HG03378 (cell line): ENCODE data around the gene PRDM16.

Experiments used
- ATAC-seq: cut with Tn5 transposase; IDR thresholded peaks from one replicate; pipeline ENCODE4 v1.9.1; 2021; ENCODE audit warnings: mild to moderate bottlenecking, moderate library complexity; ENCODE audit not compliant: unreplicated experiment

Gene PRDM16

DNA sequence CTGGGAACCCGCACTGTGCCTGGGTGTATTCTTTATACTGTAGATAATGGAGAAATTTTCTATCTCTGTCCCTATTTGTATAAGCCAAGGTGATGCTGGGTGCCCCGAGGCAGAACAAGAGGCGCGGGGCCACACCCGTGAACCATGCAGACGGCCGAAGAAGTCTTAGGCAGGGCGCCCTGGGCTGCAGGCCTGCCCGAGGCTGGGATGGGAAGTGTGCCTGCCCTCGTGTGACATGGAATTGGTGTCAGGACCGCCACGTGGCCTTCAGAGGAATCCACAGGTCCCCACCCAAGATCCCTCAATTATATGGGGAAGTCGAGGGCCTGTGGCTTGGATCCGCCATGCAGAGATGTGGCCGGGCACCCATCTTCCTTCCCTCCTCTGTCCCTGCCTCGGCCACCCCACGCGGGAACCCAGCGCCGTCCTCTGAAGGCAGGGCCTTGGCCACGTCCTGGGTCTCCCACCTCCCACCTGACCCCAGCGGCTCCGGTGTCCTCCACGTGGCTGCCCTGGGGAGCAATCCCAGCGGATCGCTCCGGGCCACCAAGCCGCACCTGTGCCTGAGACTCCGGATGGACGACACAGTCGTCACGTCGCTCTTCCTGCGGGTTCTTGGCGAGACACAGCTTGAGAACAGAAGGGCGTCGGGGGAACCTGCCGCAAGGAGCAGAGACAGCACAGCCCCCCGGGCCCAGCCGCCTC is 365.6 kb downstream of the PRDM16 start:
- no peak for ATAC-seq

DNA sequence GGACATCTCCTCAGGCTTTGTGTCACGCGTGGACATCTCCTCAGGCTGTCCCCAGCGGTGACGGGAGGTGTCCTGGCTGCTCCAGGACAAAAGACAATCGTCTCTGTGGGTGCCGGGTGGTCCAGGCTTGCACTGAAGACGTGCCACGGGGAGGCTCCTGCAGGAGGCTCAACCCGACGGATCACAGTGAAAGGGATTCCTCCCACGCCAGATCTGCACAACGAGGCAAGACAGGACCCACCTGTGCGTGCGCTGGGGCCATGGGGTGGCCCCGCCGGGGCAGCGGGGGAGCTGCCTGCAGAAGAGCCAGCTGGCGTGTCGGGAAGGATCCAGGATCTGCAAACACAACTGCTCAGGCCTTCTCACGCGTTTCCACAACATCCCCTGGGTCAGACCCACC is 366.7 kb downstream of the PRDM16 start:
- no peak for ATAC-seq

DNA sequence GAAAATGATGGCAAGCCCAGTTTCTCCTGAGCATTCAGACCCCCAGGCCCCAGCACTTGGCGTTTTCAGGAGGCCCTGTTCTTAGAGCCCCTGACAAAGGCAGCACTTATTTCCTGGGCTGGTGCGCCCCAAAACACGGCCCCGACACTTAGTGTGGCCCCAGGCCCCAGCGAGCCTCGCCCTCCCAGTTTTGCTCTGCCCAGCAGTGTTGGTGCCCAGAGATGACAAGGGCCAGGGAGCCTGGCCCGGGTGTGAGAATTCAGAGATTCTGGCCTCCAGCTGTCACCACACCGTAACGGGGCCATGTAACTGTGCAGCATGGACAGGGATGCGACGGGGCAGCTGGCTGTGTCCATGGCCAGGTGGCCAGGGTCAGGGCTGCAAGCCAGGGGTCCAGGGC is 367.4 kb downstream of the PRDM16 start:
- no peak for ATAC-seq

DNA sequence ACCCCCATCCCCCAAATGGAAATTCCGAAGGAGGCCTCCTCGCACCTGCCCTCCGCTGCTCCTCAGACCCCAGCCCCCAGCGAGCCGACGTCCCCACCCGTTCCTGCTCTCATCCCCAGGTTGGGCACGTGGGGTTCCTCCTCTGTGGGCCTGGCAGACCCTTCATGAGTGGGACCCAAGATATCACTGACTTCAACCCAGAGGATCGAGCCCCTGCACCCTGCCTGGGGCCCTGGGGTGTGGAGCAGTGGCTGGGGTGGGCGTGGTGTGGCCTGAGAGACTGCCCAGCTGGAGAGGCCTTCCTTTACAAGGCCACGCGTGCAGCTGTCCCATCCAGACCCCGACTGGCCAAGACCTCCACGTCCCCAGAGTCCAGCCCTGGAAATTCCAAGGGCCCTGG is 367.9 kb downstream of the PRDM16 start:
- ATAC-seq, result no peak

DNA sequence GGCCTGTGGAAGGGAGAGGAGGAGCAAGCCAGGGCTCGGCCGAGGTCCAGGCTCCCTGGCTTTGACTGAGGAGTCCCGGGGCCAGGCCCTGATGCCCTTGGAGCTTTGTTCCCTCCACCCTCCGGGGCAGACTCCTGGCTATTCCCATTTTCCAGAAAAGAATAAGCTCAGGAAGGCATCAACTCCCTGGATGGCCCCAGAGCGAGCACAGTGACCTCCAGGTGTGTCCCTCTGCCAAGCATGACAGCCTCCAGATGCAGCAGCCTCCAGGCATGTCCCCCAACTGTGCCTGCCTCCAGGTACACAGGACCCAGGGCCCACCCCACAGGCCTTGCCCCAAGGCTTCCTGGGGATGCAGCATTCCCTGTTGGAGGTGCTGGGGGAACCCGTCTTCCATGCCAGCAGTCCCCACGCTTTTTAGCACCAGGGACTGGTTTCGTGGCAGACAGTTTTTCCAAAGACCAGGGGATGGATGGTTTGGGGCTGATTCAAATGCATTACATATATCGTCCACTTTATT is 369.7 kb downstream of the PRDM16 start:
- ATAC-seq, result no peak

DNA sequence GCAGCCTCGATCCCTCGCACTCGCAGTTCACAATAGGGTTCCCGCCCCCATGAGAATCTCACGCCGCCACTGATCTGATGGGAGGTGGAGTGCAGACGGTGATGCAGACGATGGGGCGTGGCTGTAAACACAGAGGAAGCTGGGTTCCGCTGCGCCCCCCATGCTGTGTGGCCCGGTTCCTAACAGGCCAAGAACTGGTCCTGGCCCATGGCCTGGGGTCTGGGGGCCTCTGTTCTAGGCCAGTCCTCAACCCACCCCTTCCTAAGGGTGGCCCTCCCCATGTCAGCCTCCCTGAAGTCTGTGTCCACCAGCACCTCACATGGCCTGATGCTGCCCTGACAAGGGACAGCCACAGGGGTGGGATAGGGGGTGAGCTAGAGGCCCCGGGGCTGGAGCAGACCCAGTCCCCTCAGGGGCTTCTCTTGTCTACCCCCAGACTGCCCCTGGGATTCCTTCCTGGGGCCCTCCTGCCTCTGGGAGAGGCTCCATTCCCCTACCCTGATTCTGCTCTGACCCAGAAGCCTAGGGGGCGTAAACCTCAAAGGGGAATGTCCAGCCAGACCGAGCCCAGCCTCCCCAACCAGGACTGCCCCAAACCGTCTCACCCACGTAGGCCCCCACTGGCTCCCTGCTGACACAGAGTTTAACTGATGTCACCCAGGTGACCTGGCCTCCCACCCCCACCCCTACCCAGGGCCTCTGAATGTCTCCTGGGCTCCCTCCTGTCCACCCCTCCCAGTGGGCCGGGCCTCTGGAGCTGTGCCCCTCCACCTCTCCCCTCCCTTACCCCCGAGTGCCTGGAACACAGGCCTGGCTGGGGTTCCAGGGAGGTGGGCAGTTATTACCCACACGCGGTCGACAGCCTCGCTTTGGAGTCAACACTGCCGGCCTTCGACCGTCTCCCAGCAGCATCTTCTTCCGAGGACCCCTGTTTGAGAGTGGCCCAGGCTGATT is 370.6 kb downstream of the PRDM16 start:
- ATAC-seq, result no peak

DNA sequence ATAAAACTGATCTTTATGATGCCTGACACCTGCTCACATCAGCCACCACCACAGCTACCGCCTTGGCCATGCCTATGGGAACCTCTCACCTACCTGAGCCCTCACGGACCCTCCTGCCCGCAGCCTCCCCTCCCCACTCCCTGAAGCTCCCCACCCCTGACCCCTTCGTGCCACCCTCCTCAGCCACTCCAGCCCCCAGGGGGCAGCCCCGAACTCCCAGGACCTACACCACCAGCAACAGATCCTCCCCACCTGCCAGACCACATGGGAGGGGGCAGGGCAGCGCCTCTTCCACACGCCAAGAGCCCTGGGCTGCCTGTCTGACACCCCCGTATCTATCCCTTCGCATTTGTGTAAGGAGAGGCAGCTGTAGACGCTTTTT is 371.3 kb downstream of the PRDM16 start:
- ATAC-seq, result no peak

DNA sequence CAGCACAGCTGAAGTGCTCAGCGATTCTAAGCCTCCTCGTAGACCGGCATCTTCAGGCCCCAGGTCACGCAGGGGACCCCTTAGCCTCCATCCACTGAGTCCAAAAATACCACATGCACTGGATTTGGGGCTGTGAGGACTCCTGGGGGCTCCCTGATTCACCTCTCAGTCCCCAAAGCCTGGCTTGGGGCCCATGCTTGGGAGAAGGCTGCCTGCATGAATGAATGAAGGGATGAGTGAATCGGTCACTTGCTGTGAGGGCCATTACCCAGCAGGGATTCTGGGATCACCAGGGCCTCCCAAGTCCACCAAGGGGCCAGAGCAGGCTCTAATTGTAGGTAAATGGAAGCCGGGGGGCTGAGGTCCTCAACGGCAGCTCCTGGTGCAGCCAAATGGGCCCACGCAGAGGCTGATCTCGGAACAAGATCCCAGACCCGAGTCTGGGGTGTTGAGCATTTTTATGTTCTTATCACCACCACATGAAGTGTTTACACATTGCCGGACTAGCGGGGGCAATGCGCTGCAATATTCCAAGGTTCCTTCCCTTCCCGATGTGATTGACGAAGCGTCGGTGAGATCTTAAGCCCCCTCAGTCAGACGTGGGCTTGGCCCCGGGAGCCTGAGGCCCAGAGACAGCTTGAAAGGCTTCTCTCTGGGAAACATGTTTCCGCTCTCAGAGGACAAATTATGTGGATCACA is 371.9 kb downstream of the PRDM16 start:
- no peak for ATAC-seq

DNA sequence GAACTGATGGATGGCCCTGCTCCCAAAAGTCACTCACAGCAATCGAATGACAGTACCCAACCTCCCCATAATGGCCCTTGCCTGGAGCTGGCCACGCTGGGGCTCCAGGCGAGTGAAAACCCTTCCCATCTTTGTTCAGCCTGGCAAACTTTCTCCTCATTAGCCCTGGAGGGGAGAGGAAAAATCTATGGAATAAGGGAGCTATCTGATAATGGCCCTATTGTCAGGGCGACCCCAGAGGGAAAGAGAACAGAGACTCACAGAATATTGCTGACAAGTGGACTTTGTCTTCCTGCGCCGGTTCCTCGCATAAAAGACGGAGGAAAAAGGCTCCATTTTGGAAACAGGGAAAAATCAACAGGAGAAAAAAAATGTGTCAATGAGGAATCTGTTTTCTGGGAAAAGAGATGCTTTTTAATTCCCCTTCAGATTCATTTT is 372.4 kb downstream of the PRDM16 start:
- no peak for ATAC-seq

DNA sequence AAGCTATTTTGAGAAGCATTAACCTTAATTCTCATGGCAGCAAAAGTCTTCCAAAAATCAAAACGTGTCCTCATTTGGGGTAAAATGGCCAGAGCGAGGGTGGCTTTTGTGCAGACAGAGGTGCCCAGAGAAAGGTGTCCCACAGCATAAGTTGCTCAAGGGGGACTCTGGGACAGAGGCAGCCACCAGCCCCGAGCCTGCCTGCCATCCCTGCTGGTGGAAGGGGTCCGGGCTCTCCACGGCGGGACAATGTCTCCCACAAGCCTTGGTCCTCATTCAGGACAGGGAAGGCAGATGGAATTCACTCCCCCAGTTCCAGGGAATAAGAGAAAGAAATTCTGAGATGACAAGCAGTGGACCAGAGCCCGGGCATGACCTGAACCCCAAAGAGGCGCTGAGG is 372.9 kb downstream of the PRDM16 start:
- no peak for ATAC-seq

DNA sequence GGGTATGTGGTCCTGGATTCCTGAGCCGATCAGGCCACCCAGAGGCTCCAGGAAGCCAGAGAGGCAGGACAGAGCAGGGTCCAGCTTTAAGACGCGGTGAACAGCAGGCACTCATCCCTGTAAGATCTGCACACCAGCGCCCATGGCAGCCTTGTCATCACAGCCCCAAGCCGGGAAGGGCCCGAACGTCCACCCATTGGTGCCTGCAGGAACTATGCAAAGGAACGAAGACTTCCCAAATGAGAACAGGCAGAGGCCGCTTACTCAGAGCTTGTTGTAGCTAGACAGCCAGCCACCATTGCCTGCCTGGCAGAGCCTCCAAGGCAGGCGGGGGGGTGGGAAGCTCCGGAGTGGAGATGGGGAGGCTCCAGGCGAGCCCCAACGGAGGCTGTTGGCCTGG is 373.3 kb downstream of the PRDM16 start:
- ATAC-seq, result no peak

DNA sequence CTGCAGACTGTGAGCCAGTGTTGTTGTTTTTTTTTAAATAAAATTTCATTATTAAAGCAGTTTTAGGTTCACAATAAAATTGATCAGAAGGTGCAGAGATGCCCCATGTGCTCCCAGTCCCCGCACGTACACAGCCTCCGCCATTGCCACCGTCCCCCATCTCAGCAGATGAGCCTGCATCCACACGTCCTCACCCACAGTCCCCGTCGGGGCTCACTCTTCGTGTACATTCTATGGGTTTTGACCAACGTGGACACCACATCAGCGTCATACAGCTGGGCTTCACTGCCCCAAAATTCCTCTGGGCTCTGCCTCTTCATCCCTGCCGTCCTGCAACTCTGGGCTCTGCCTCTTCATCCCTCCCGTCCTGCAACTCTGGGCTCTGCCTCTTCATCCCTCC is 373.9 kb downstream of the PRDM16 start:
- no peak for ATAC-seq

DNA sequence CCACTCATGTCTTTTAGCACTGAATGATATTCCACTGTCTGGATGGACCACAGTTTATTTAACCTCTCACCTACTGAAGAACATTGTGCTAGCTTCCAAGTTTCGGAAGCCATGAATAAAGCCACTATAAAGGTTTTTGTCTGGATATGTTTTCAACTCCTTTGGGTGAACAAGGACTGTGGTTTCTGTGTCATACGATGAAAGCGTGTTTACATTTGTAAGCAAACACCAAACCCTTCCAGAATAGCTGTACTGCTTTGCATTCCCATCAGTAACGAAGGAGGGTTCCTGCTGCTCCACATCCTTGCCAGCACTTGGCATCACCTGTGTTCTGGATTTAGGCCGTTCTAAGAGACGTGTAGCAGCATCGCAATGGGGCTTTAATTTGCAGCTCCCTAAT is 374.8 kb downstream of the PRDM16 start:
- no peak for ATAC-seq

DNA sequence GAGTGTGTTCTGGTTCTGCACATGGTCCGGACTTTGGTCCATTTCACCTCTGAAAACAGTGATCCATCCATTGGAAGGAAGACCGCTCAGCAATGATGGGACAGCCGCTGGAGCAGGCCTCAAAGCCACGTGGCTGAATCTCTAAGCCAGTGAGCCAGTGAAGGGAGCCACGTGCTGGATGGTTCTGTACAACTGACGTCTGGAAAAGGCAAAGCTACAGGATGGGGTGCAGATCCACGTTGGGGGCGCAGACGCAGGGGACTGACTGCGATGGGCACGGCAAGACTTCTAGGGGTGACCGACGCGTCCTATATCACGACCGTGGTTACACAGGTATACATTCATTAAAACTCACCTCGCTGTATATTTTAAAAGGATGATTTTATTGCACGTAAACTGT is 375.3 kb downstream of the PRDM16 start:
- no peak for ATAC-seq

DNA sequence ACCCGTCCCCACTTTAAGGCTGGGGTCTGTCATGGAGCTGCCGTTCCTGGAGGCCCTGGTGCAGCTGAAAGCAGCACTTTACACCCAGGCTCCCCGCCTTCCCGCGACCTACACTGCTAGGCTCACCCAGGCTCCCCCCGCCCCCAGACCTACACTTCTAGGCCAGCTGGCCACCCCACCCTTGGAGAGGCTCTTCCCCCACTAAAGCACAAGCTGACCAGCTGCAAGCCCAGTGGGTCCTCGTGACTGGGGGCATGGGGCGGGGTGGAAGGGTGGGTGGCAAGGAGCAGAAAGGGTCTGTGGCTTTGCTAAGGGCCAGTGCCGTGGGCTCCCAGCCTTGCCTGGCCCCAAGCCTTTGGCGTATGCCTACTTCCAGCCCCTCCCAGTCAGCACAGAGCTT is 375.7 kb downstream of the PRDM16 start:
- no peak for ATAC-seq

DNA sequence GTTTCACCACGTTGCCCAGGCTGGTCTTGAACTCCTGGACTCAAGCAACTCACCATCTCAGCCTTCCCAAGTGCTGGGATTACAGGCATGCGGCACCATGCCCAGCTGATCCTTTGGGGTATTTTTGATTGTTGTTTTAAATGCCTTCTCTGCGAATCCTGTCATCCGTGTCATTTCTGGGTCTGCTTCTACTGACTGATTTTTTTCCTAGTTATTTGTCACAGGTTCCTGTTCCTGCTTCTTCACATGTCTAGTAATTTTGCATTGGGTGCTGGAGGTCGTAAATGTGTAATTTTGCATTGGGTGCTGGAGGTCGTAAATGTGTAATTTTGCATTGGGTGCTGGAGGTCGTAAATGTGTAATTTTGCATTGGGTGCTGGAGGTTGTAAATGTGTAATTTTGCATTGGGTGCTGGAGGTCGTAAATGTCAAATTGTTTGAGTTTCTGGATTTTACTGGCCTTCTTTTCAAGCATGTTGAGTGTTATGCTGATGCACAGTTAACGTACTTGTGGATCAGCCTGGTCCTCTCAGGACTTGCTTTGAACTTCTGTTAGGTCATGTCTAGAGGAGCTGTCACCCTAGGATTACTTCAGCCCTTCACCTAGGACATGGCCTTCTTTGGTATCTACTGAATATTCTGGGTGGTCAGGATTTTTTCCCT is 381.3 kb downstream of the PRDM16 start:
- ATAC-seq, result no peak

DNA sequence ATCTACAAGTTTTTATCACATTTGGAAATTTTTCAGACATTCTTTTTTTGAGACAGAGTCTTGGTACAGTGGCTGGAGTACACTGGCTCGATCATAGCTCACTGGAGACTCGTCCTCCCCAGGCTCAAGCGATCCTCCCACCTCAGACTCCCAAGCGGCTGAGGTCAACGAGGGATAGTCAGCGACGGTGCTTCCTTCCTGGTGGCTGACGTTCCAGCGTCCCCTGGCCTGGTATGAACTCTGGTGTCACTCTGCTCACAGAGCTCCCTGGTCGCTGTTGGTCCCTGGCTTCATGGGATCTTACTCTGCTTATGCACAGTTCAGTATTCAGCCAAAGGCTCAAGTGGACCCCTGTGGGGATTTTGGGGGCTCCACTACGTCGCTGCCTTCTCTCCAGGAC is 382.0 kb downstream of the PRDM16 start:
- no peak for ATAC-seq

DNA sequence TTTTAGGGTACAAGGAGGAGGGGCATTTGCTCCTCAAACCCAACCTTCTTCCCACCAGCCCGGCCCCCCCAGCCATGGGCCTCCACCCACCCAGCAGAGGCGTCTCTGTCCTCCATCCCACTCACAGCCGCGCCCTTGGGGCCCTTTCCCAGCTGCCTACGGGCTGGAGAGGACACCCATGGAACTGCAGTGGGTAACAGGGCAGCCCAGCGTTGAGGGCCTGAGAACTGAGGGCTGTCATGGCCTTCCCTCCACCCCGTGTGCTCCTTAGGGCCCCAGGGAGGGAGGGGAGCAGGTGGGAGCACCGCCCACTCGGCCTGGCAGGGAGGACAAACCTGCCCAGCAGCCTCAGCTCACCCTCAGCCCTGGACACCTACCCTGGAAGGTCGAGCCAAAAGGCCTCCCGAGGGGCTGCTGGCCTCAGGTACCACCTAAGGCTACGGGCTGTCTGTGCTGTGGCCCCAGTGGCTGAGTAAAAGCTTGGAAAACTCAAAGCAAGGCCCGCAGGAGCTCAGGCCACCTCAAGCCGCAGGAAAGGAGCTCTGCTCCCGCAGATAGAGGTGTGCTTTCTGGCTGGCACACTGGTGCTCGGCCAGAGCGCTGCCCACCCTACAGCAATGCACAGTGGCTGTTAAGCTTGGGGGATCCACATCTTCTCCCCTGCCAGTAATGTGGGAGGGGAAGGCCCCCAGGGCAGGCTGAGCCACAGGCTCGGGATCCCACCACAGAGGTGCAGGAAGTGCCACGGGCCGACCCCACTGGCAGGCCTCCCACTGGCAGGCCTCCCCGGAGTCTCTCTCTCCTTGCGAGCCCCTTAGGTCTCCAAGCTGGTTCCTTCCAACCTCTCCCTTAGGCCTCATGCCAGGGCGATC is 383.2 kb downstream of the PRDM16 start:
- ATAC-seq, result no peak

DNA sequence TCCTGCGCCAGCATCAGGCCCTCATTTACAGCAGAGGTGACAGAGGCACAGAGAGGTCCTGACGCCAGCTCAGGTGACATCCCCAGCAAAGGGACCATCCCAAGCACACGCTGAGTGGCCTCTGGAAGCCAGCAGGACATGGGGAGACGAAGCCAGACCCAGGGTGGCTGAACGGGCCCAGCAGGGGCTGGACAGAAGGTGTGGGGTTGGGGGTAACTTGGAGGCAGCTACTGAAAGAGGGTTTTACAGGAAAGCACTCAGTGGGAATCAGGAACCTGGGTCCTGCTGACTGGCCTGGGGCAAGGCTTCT is 383.8 kb downstream of the PRDM16 start:
- ATAC-seq, result no peak

DNA sequence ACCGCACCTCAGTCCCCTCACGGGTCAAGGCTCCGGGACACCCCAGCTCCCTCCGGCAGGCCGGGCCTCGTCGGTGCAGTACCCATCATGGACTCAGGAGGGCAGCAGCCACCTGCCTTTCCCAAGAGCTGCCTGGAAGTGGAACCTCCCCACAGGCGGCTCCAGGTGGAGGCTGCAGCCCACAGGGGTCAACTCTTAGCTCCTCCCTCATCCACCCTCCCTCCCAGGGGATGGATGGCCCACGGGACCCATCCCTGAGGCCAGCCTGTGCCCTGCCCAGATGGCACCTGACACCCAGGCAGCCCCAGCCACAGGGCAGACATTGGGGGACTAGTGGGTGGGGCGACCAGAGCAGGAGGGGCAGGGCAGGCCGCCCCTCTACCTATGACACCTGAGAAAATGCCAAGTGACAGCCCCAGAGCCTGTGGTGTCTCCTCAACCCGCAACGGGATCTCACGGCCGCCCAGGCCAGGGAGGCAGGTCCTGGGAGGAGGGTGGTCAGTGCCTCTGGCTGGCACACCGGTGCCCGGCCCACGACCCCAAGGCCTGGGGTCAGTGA is 384.3 kb downstream of the PRDM16 start:
- no peak for ATAC-seq
